ENCODE results near the gene CDH13.

The CDH13 gene

GRCh38 chr16:83205896-83206295 lies 579.1 kb downstream of the CDH13 start:
- no peak for DNase-seq

- DNase-seq: no peak
These were observed 579.7 kb downstream of the CDH13 start for GRCh38 chr16:83206426-83206825.

DNA sequence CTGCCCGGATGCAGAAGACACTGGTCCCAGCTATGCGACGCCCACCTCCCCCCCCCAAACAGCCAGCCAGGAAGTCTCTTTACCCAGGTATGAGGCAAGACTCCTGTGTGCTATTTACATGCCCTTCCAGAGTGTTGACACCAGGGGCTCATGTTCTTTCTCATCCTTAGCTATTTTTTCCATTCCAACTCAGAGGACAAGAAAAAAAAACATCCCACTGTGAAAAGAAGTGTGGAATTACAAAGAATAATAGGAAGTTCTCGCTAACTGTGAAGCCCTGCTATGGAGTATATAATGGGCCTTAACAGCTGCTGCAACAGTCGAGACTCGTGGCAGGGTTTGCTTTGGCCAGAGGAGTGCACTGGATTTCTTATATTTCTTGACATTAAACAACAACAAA lies 584.9 kb downstream of the CDH13 start:
- DNase-seq: no peak

DNA sequence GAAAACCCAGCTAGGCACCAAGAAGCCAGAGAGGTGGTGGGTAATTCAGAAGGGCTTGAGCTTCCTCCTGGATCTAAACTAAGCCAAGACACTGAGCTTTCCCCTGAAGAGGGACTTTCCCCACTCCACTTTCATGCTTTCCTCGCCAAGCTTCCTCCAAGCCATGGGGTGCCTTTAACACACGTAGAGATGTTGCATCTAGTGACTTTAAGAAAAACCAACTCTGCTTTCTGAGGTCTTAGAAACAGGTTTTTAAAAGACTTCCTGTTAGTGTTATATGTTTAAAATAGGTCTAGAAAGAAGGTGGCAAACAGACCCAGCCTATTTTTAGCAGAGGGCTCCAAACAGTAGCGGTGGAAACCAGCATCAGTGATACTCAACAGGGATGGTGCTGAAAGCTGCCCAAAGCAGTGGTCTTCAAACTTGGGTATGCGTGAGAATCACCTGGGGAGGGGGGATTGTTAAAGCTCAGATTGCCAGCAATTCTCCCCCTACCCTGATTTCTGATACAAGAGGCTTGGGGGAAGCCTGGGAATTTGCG lies 585.6 kb downstream of the CDH13 start:
- no peak for DNase-seq

DNA sequence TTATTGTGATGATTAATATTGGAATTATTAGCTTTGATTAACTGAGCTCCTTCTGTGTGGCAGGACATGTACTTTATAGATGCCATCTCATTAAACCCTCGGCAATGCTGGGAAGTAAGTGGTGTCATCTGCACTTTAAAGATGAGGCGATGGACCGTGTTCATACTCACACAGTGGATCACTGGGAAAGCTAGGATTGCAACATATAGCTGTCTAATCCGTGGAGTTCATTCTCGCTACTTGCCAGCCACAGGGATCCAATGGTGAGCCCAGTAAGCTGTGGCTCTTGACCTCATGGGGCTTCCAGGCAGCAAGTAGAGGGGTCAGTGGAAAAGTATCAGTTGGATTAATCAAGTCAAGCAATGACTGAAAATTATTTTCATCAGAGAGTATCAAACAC lies 587.9 kb downstream of the CDH13 start:
- DNase-seq: no peak

DNA sequence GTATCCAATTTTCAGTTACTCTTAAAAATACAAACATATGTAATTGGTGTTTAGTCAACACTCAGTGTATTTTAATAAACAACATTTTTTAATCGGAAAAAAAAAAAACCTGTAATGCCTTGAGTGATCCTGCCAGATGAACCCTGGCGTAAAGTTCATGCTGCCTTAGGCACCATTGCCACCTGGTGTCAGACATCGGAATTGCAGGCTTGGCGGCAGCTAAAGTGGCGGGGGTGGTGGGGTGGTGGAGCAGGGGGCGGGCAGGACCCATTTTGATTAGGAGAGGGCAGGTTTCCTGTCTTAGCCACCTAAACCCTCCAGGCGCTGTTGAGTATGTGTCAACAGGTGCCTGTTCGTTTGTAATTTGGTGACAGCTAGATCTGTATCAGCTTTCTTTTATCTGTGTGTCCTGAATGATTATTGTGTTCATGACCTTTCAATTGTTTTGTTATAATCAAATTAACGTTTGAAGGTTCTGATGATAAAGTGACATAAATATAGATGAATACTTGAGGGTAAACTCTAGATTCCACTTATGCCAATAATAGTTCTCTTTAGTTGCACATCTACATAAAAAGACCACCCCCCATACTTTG lies 588.7 kb downstream of the CDH13 start:
- peak; percentile 11 to 35 for DNase-seq

GRCh38 chr16:83219285-83219684 lies 592.5 kb downstream of the CDH13 start:
- no peak for DNase-seq

DNA sequence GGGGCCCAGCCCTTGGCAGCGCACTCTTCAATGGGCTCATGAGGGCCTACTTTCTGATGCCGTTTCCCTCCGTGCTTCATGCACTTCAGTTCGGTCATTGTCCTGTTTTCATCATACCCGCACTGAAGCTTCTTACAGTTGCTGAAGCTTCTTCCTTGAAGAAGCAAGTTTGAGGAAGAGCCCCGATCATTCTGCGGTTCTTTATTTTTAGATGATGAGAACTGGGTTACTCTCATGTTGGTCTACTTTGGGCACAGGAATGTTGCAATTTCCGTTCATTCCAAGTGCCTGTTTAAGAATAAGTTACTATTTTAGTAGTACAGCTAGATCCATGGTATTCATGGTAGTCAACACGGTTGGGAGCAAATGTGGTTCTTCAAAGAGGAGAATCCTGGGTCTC lies 593.3 kb downstream of the CDH13 start:
- no peak for DNase-seq

DNA sequence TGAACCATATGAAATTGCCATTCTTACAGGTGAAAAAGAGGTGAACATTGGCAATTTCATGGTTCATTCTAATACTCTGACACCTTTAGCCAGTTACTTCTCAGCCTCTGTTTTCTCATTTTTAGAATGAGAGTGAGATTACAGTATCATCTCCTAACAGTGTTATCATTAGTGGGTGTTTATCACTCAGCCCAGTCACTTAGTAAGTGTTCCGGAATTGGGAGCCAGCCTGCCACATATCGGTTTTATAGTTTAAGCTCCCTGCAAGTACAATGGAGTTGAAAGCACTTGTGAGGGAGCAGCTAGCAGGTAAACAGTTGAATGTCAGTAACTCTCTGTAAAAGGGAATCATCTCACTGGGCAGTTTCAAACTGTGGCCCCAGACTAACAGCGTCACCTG lies 597.9 kb downstream of the CDH13 start:
- DNase-seq: no peak

GRCh38 chr16:83227336-83227735 lies 600.6 kb downstream of the CDH13 start:
- no peak for DNase-seq

GRCh38 chr16:83231729-83232128 lies 605.0 kb downstream of the CDH13 start:
- no peak for DNase-seq

DNA sequence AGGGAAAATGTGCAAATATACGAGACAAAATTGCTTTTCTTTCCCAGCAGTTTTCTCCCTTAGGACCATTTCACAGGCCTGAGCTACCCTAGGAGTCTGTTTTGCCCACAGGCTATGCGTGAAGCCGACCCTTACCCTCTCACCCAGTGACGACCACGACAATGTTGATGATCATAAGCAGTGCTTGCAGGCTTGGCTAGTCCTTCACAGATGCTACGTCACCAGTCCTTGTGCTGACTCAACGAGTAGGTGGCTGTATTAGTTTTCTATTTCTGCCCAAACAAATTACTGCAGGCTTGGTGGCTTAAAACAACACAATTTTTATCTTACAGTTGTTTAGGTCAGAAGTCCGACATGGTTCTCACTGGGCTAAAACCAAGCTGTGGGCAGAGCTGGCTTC lies 606.4 kb downstream of the CDH13 start:
- DNase-seq: no peak

- no peak for DNase-seq
These were observed 612.4 kb downstream of the CDH13 start for GRCh38 chr16:83238949-83239691.

GRCh38 chr16:83244057-83244456 lies 617.3 kb downstream of the CDH13 start:
- DNase-seq: no peak

GRCh38 chr16:83245061-83245460 lies 618.3 kb downstream of the CDH13 start:
- no peak for DNase-seq

GRCh38 chr16:83247767-83248372 lies 621.1 kb downstream of the CDH13 start:
- no peak for DNase-seq

DNA sequence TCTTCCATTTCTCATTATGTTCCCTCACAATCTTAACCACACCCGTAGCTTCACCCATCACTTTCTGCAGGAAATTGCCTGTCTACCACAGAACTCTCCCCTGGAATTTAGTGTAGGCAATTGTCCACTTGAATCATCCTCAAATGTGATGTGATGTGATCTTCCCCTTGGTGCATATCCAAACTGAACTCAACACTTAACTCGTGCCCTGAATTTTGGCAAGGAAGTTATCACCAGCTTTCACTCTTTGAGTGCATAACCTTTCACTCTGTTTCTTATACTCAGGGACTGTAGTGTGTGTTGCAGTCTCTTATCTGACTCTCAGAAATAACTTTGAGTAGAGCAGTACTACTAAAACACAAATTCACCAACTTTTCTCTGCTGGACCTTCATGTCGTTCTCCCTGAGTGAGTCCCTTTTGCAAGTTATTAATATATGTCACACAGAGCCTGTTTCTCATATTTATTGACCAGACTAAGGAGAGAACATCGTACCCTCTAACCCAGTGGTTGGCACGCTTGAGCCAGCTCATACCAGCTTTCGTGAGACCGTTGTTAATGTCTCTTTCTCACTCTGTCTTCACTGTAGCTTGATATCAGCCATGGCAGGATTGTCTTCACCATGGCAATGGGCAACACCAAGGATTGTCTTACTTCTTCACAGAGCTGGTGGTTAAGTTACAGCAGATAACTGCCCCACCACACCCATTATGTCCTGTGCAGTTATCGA lies 622.1 kb downstream of the CDH13 start:
- DNase-seq: no peak

GRCh38 chr16:83253521-83253920 lies 626.8 kb downstream of the CDH13 start:
- no peak for DNase-seq

- no peak for DNase-seq
These were observed 631.7 kb downstream of the CDH13 start for GRCh38 chr16:83258366-83258928.

DNA sequence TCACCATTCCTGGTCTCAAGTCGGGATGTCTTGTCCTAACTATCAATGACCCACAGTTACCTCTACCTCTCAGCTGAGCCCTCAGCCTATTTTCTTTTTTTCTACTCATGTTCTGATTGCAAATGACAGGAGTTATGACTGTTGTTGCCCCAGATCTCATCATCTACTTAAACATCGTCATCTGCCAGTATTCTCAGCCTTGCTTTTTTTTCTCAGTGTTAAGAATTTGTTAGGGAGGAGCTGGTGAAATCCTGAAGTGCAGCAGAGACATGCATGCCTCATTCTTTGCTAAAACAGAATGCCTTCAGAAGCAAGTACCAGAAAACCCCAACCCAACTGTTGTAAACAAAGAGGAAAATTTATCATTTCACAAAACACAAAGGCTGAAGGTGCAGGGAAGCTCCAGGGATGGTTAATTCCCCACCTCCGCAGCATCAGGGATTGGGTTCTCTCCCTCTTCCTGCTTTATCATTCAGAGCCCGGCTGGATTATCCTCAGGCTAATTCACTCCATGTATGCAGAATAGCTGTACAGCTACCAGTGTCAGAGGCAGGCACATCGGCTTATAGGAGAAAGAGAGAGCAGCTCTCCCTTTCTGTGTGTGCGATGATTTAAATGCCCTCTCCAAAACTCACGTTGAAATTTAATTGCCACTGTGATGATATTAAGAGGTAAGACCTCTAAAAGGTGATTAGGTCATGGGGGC lies 640.2 kb downstream of the CDH13 start:
- no peak for DNase-seq

DNA sequence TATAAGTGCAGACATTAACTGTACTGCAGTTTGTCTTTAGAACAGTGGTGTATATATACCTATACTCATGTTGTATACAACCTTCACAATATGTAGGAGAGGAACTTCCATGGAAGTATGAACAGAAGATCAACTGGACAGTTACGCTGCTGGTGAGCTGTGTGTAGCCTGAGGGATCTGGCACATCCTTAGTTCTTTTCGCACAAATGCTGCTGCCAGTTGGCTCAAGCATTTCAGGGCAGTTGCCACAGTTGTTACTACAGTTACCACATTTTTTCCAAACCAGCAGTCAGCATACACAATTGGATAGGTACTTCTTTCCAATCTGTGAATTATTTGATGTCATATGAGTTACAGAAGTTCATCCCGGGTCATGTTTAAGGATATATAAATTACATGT lies 641.4 kb downstream of the CDH13 start:
- no peak for DNase-seq

GRCh38 chr16:83269048-83269447 lies 642.3 kb downstream of the CDH13 start:
- no peak for DNase-seq
